Measurements from ENCODE around the gene PRR23E. TPM values are rescaled to one million over a fixed set of nuclear protein-coding genes. Genes with fewer than 3 reads are reported as not detected.

The PRR23E gene
- total RNA-seq, 4 donors from 2014 or later: not detected

- 10 to 17% methylated on average over 20 to 21 of the region's 22 CpGs for WGBS, 2 donors
- peaks cover 0 to 16% of the 10 kb centered on the region in 2 donors for H3K27me3 ChIP-seq
- no peak for DNase-seq (ENCODE audit: low spot score in 2 of 2)
Measured at GRCh38 chr3:127172781-127173515, 20.0 kb upstream of the PRR23E start.

GRCh38 chr3:127173516-127174166 is 19.3 kb upstream of the PRR23E start:
- H3K36me3 ChIP-seq: no peaks in the 10 kb centered on the region
- peaks cover 0 to 16% of the 10 kb centered on the region in 2 donors for H3K27me3 ChIP-seq
- H3K4me1 ChIP-seq: no peaks in the 10 kb centered on the region
- TF ChIP-seq EP300 (IDR thresholded peaks at IDR 0.05) (no peak), CTCF (IDR thresholded peaks at IDR 0.05) (no peak), POLR2A (IDR thresholded peaks at IDR 0.05) (no peak)
- no peak overlapping the region for H3K27ac ChIP-seq
- no peak for DNase-seq (ENCODE audit: low spot score in 2 of 2)
- H3K4me3 ChIP-seq: no peak overlapping the region
- 69 to 78% methylated on average over 5 of the region's 5 CpGs for WGBS, 2 donors
- H3K9me3 ChIP-seq: peaks cover 0 to 7% (median 0%) of the 10 kb centered on the region in 4 donors

More at GRCh38 chr3:127172781-127173515, 20.0 kb upstream of the PRR23E start:
- Histone ChIP-seq H3K36me3 (no peaks in the 10 kb centered on the region), H3K4me3 (no peak overlapping the region), H3K27ac (no peak overlapping the region), H3K9me3 (peaks cover 0 to 7% (median 0%) of the 10 kb centered on the region in 4 donors), H3K4me1 (no peaks in the 10 kb centered on the region)
- TF ChIP-seq EP300 (IDR thresholded peaks at IDR 0.05) (no peak), CTCF (IDR thresholded peaks at IDR 0.05) (no peak), POLR2A (IDR thresholded peaks at IDR 0.05) (no peak)

- TF ChIP-seq EP300 (IDR thresholded peaks at IDR 0.05) (no peak), POLR2A (IDR thresholded peaks at IDR 0.05) (no peak), CTCF (IDR thresholded peaks at IDR 0.05) (no peak)
- Histone ChIP-seq H3K27ac (no peak overlapping the region), H3K4me1 (no peaks in the 10 kb centered on the region), H3K36me3 (no peaks in the 10 kb centered on the region), H3K27me3 (peaks cover 0 to 16% of the 10 kb centered on the region in 2 donors), H3K4me3 (no peak overlapping the region), H3K9me3 (peaks cover 0 to 7% (median 0%) of the 10 kb centered on the region in 4 donors)
- 55 to 71% methylated on average over 4 of the region's 4 CpGs for WGBS, 2 donors
- no peak for DNase-seq (ENCODE audit: low spot score in 2 of 2)
Measured at GRCh38 chr3:127174284-127174683, 18.6 kb upstream of the PRR23E start.

GRCh38 chr3:127174715-127175140 is 18.2 kb upstream of the PRR23E start:
- H3K36me3 ChIP-seq: no peaks in the 10 kb centered on the region
- H3K27ac ChIP-seq: no peak overlapping the region
- H3K4me3 ChIP-seq: no peak overlapping the region
- no peaks in the 10 kb centered on the region for H3K4me1 ChIP-seq
- no peak for TF ChIP-seq EP300 (IDR thresholded peaks at IDR 0.05)
- no peak for TF ChIP-seq CTCF (IDR thresholded peaks at IDR 0.05)
- no peak for TF ChIP-seq POLR2A (IDR thresholded peaks at IDR 0.05)
- 80 to 90% methylated on average over 2 of the region's 2 CpGs for WGBS, 2 donors
- no peak for DNase-seq (ENCODE audit: low spot score in 2 of 2)
- H3K9me3 ChIP-seq: peaks cover 0 to 7% (median 0%) of the 10 kb centered on the region in 4 donors
- H3K27me3 ChIP-seq: peaks cover 0 to 16% of the 10 kb centered on the region in 2 donors

GRCh38 chr3:127175272-127175671 is 17.7 kb upstream of the PRR23E start:
- no peak overlapping the region for H3K4me3 ChIP-seq
- H3K4me1 ChIP-seq: no peaks in the 10 kb centered on the region
- no peaks in the 10 kb centered on the region for H3K36me3 ChIP-seq
- no peak for DNase-seq (ENCODE audit: low spot score in 2 of 2)
- H3K27me3 ChIP-seq: peaks cover 0 to 16% of the 10 kb centered on the region in 2 donors
- peaks cover 0 to 7% (median 0%) of the 10 kb centered on the region in 4 donors for H3K9me3 ChIP-seq
- H3K27ac ChIP-seq: no peak overlapping the region
- no peak for TF ChIP-seq POLR2A (IDR thresholded peaks at IDR 0.05)
- TF ChIP-seq CTCF (IDR thresholded peaks at IDR 0.05): no peak
- no peak for TF ChIP-seq EP300 (IDR thresholded peaks at IDR 0.05)
- WGBS, 2 donors: 91% methylated on average over 11 of the region's 11 CpGs
